K562 (cell line): ENCODE data around the gene MTG1. TPM values are rescaled to one million over a fixed set of nuclear protein-coding genes. Genes with fewer than 3 reads are reported as not detected.
A peak's percentile ranks its signal among the peaks of the same experiment; 100 is the strongest.

Source experiments
- ATAC-seq: fragments of 200-7000 bp; cut with Tn5 transposase; 3 replicates; pipeline ENCODE4 v1.9.1; 2020; ENCODE audit warnings: moderate library complexity
- BruUV-seq: library from RNA; stranded (reverse); fragments of 400-500 nt; replicated peaks from 2 replicates; lab custom pipeline; 2021; lab: Mats Ljungman, UMichigan
- CTCF ChIA-PET: fragments of 300-600 bp; formaldehyde crosslinking; extraction: SDS; loops from one replicate; lab custom pipeline; 2021; ENCODE audit warnings: low intra/inter-chr PET ratio; lab: Yijun Ruan, JAX
- POLR2A ChIA-PET: fragments of 300-600, 350-650 bp; sonication (Branson Sonifier 250); formaldehyde crosslinking; extraction: SDS; loops from one replicate; lab custom pipeline; 2021; ENCODE audit warnings: antibody characterized with exemption, inconsistent platforms; lab: Yijun Ruan, JAX
- DNase-seq, 4 experiments: peaks; one replicate each; pipeline versions ENCODE4 v3.0.0 to v3.0.0-alpha.2; 2011 to 2018; ENCODE audit warnings: low spot score in 3 of 4, mixed read lengths in 3 of 4; ENCODE audit errors: extremely low read depth in 1 of 4
- FAIRE-seq: peaks from 2 replicates; lab custom pipeline; 2011; peaks lifted over from hg19 to GRCh38; lab: Jason Lieb, UNC
- H2AFZ ChIP-seq: 2 replicates; pipeline ENCODE4 v1.6.0; 2011; ENCODE audit warnings: low read depth, low read length, control low read depth, inconsistent platforms
- H3K27ac ChIP-seq: fragments of 200-600 bp; 3 replicates; pipeline ENCODE4 v1.8.0; 2011; ENCODE audit warnings: low read depth, mild to moderate bottlenecking, control low read depth, inconsistent platforms, low read length, moderate library complexity, mixed read lengths; ENCODE audit errors: extremely low read depth
- H3K27me3 ChIP-seq, 2 experiments: fragments of 300-600 bp in 1 of 2; 2 replicates in 1 of 2; 3 replicates in 1 of 2; pipeline versions ENCODE4 v1.6.0 to v1.8.0; 2011; ENCODE audit warnings: inconsistent platforms in 2 of 2, low read length in 2 of 2, mild to moderate bottlenecking in 1 of 2, mixed read lengths in 1 of 2, moderate library complexity in 1 of 2; ENCODE audit not compliant: control insufficient read depth in 2 of 2, insufficient read depth in 2 of 2
- H3K36me3 ChIP-seq: fragments of 300-600 bp; 3 replicates; pipeline ENCODE4 v1.8.0; 2011; ENCODE audit warnings: mild to moderate bottlenecking, low read length, inconsistent platforms; ENCODE audit not compliant: control insufficient read depth, insufficient read depth
- H3K4me1 ChIP-seq, 2 experiments: fragments of 200-600 bp in 1 of 2; replicated peaks in 1 of 2; 2 replicates in 1 of 2; 3 replicates in 1 of 2; pipeline versions ENCODE4 v1.5.1 to v1.8.0; 2011; ENCODE audit warnings: inconsistent platforms in 2 of 2, low read length in 2 of 2, mild to moderate bottlenecking in 1 of 2, mixed read lengths in 1 of 2, moderate library complexity in 1 of 2; ENCODE audit not compliant: control insufficient read depth in 2 of 2, insufficient read depth in 2 of 2
- H3K4me2 ChIP-seq: 2 replicates; pipeline ENCODE4 v1.6.1; 2011; ENCODE audit warnings: low read length, control low read depth, inconsistent platforms, mixed read lengths; ENCODE audit not compliant: insufficient read depth
- H3K4me3 ChIP-seq: fragments of 200-600 bp; sonication (generic), shearing (Covaris generic); 2 replicates; pipeline ENCODE4 v1.5.1; 2016; ENCODE audit warnings: control low read depth, inconsistent platforms
- H3K79me2 ChIP-seq: fragments of 200-600 bp; 3 replicates; pipeline ENCODE4 v1.8.0; 2011; ENCODE audit warnings: low read length, inconsistent platforms; ENCODE audit not compliant: control insufficient read depth, insufficient read depth
- H3K9ac ChIP-seq, 2 experiments: 2 replicates each; pipeline versions ENCODE4 v1.6.0 to v1.6.1; 2011; ENCODE audit warnings: low read depth in 2 of 2, low read length in 2 of 2, control low read depth in 1 of 2, inconsistent platforms in 1 of 2, mild to moderate bottlenecking in 1 of 2, mixed read lengths in 1 of 2; ENCODE audit not compliant: insufficient read depth in 1 of 2
- H3K9me1 ChIP-seq: one replicate; pipeline ENCODE4 v1.6.0; 2011; ENCODE audit warnings: inconsistent platforms, mild to moderate bottlenecking, low read length, moderate library complexity; ENCODE audit not compliant: control insufficient read depth, insufficient read depth
- H3K9me3 ChIP-seq: replicated peaks from 2 replicates; pipeline ENCODE4 v1.5.1; 2011; ENCODE audit warnings: low read depth, low read length, inconsistent platforms; ENCODE audit not compliant: control insufficient read depth, insufficient read depth
- H4K20me1 ChIP-seq: replicated peaks from 2 replicates; pipeline ENCODE4 v1.6.1; 2011; ENCODE audit warnings: low read length, inconsistent platforms, mixed read lengths; ENCODE audit not compliant: control insufficient read depth, insufficient read depth
- PML ChIP-seq: IDR thresholded peaks from 2 replicates; pipeline ENCODE4 v1.6.1; 2012; ENCODE audit warnings: low read length, inconsistent platforms
- RBBP5 ChIP-seq: fragments of 200-600 bp; sonication (generic); IDR thresholded peaks from 2 replicates; pipeline ENCODE4 v1.6.1; 2012; ENCODE audit warnings: borderline replicate concordance, mild to moderate bottlenecking, low read length, control low read depth, inconsistent platforms; ENCODE audit not compliant: insufficient read depth, poor library complexity, severe bottlenecking
- RBFOX2 ChIP-seq: fragments of 200-400 bp; formaldehyde crosslinking; IDR thresholded peaks from 2 replicates; pipeline ENCODE4 v1.6.1; 2017; ENCODE audit warnings: low read depth, mild to moderate bottlenecking, low read length, moderate library complexity
- WGBS: fragments of 100-300 bp; shearing (Covaris generic); methylation state at CpG from one replicate; pipeline ENCODE4 v1.1.6; 2016; ENCODE audit warnings: low coverage, mixed read lengths; ENCODE audit not compliant: insufficient coverage; ENCODE audit errors: missing lambda C conversion rate; 5-methylcytosine and 5-hydroxymethylcytosine counted together
- in situ Hi-C: fragments of 300-500 bp; cut with MboI; formaldehyde crosslinking; loops from 4 replicates; pipeline ENCODE4 v1.15.0; 2018; ENCODE audit warnings: inconsistent platforms, mixed read lengths
- intact Hi-C: fragments of 100-400 bp; cut with micrococcal nuclease; formaldehyde crosslinking; loops from 2 replicates; pipeline ENCODE4 v1.14.2; 2022
- polyA plus RNA-seq, 8 experiments: library from polyadenylated mRNA; depleted of rRNA in 4 of 8; stranded (reverse) in 5 of 8; unstranded in 3 of 8; fragments of >200 nt; fragmentation: Nextera tagmentation in 2 of 8; fragmentation: Illumina TruSeq in 1 of 8; extraction: Ambion mirVana in 2 of 8; extraction: Trizol in 1 of 8; gene quantifications; 2 replicates each; pipeline versions ENCODE4 v1.2.1 to v1.2.3, GENCODE V29; 2011 to 2014; ENCODE audit warnings: inconsistent platforms in 1 of 8, missing spikeins in 1 of 8
- total RNA-seq, 7 experiments: library from RNA; depleted of rRNA in 6 of 7; stranded (reverse); fragments of >200 nt in 6 of 7; fragmentation: Illumina TruSeq in 2 of 7; extraction: Trizol in 2 of 7; gene quantifications; 2 replicates each; pipeline versions ENCODE4 v1.2.1 to v1.2.3, GENCODE V29; 2011 to 2021; ENCODE audit warnings: low replicate concordance in 1 of 7

Gene MTG1
- total and polyA plus RNA-seq, 9 of the 15 experiments (the other 6 are each of a cell fraction or from before 2014, with no cell fraction given), result 2.8 to 28.2 (median 15.4) TPM

GRCh38 chr10:133457100-133457841, 63.3 kb downstream of the MTG1 start:
- WGBS, result 24% methylated on average over 29 of the region's 34 CpGs
- Histone ChIP-seq H3K9me1 (no peaks in the 10 kb centered on the region), H3K27me3 (peaks cover 0 to 40% of the 10 kb centered on the region in 2 experiments; a peak in 2 of 5 replicates), H3K27ac (no peak overlapping the region), H3K4me2 (no peak overlapping the region), H3K4me1 (peaks cover 0 to 37% of the 10 kb centered on the region in 2 experiments; a peak in 2 of 5 replicates), H3K9ac (peak overlapping the region in 1 of 2 experiments; percentile 9; a peak in 1 of 4 replicates), H3K79me2 (no peaks in the 10 kb centered on the region; the same call in 2 of the 3 replicates), H3K4me3 (no peak overlapping the region), H2AFZ (no peak overlapping the region), H3K36me3 (no peaks in the 10 kb centered on the region), H4K20me1 (no peaks in the 10 kb centered on the region), H3K9me3 (no peaks in the 10 kb centered on the region)
- ChIA-PET CTCF (no interaction called here), POLR2A (interaction anchor here (0.6 to 1.3 kb wide), 4 partner anchors 8 to 404 kb away, joined by 3 to 4 read pairs (median 3); no protein-coding TSS in a partner anchor)
- ATAC-seq, result no peak
- TF ChIP-seq PML (no peak), RBFOX2 (0 out of 2 replicates have a peak, but pooled peaks have one; percentile 5)
- in situ Hi-C loops, result no loop called here
- intact Hi-C loops, result no loop called here
- FAIRE-seq, result no peak
- DNase-seq, result no peak
- no TSS peak for BruUV-seq

GRCh38 chr10:133458021-133458709, 64.2 kb downstream of the MTG1 start:
- H3K36me3 ChIP-seq, result no peaks in the 10 kb centered on the region
- H3K4me3 ChIP-seq, result no peak overlapping the region
- in situ Hi-C loops (no loop called here), intact Hi-C loops (no loop called here)
- ChIA-PET POLR2A (interaction anchor here (1.2 to 1.3 kb wide), 2 partner anchors 8 to 13 kb away, joined by 3 to 4 read pairs; no protein-coding TSS in a partner anchor), CTCF (no interaction called here)
- no peaks in the 10 kb centered on the region; the same call in 2 of the 3 replicates for H3K79me2 ChIP-seq
- H3K9ac ChIP-seq, result 0 out of 4 replicates have a peak overlapping the region, but pooled peaks of 1 of the 2 experiments have one; percentile 9
- TF ChIP-seq RBBP5, result no peak
- TF ChIP-seq RBFOX2, result 0 out of 2 replicates have a peak, but pooled peaks have one; percentile 2
- WGBS, result 29% methylated on average over 35 of the region's 40 CpGs
- H2AFZ ChIP-seq, result no peak overlapping the region
- BruUV-seq, result no TSS peak
- DNase-seq (no peak), ATAC-seq (no peak), FAIRE-seq (no peak)
- peaks cover 0 to 37% of the 10 kb centered on the region in 2 experiments; a peak in 2 of 5 replicates for H3K4me1 ChIP-seq
- no peak overlapping the region for H3K27ac ChIP-seq
- no peaks in the 10 kb centered on the region for H3K9me1 ChIP-seq
- no peak overlapping the region for H3K4me2 ChIP-seq
- H3K27me3 ChIP-seq, result peaks cover 0 to 40% of the 10 kb centered on the region in 2 experiments; a peak in 2 of 5 replicates
- no peaks in the 10 kb centered on the region for H4K20me1 ChIP-seq
- no peaks in the 10 kb centered on the region for H3K9me3 ChIP-seq
